Esophagus squamous epithelium (tissue), 5 donors: ENCODE results near the gene TBK1. TPM values are rescaled to one million over a fixed set of nuclear protein-coding genes. Genes with fewer than 3 reads are reported as not detected.

Experiments used
- DNase-seq: peaks from one replicate; lab custom pipeline; 2025; lab: John Stamatoyannopoulos, UW
- H3K27ac ChIP-seq, 4 donors: fragments of 200-600 bp; sonication (generic); one replicate each; pipeline ENCODE4 v1.5.1; 2016 to 2019; ENCODE audit warnings: mild to moderate bottlenecking in 1 of 4
- H3K27me3 ChIP-seq, 4 donors: fragments of 200-600 bp; sonication (generic); 1 replicate in 3 of 4; 2 replicates in 1 of 4; pipeline versions ENCODE4 v1.5.1 to v1.6.0; 2017 to 2021; ENCODE audit warnings: antibody characterized with exemption in 1 of 4
- H3K36me3 ChIP-seq, 3 donors: fragments of 200-600 bp; sonication (generic); one replicate each; pipeline ENCODE4 v1.5.1; 2016 to 2019
- H3K4me1 ChIP-seq, 3 donors: fragments of 200-600 bp; sonication (generic); one replicate each; pipeline ENCODE4 v1.5.1; 2017 to 2019
- H3K4me3 ChIP-seq, 4 donors: fragments of 200-600 bp; sonication (generic); 1 replicate in 3 of 4; 2 replicates in 1 of 4; pipeline ENCODE4 v1.5.1; 2016 to 2019; ENCODE audit warnings: mild to moderate bottlenecking in 2 of 4, moderate library complexity in 1 of 4
- H3K9me3 ChIP-seq, 3 donors: fragments of 200-600 bp; sonication (generic); one replicate each; pipeline ENCODE4 v1.5.1; 2016 to 2019
- CTCF ChIP-seq, 6 experiments: fragments of 450-650 bp in 4 of 6; fragments of 200-600 bp in 2 of 6; sonication (generic) in 2 of 6; IDR thresholded peaks; one replicate each; pipeline ENCODE4 v1.5.1; 2016 to 2019; ENCODE audit warnings: antibody characterized with exemption in 6 of 6, mild to moderate bottlenecking in 4 of 6, moderate library complexity in 4 of 6
- POLR2A ChIP-seq, 4 donors: fragments of 450-650 bp; IDR thresholded peaks; one replicate each; pipeline ENCODE4 v1.6.1; 2017; ENCODE audit warnings: antibody characterized with exemption in 4 of 4, mild to moderate bottlenecking in 4 of 4, moderate library complexity in 3 of 4
- WGBS, 2 donors: methylation state at CpG; one replicate each; pipeline ENCODE4 v1.1.5; 2018; 5-methylcytosine and 5-hydroxymethylcytosine counted together
- intact Hi-C: fragments of 100-400 bp; cut with DNase I; formaldehyde crosslinking; loops from one replicate; pipeline ENCODE4 v1.15.0; 2022
- total RNA-seq, 4 donors: library from RNA; depleted of rRNA; stranded (reverse); fragments of >200 nt; gene quantifications; one replicate each; pipeline ENCODE4 v1.1.0, GENCODE V29; 2016
- donor health status: DM: yes; HTN: yes; CAD: no.

The TBK1 gene
- total RNA-seq, 4 donors from 2014 or later, result 12.5 to 25.7 (median 20.7) TPM

GRCh38 chr12:64433915-64434314, 18.0 kb upstream of the TBK1 start:
- peaks cover 7 to 100% (median 41%) of the 10 kb centered on the region in 3 donors for H3K36me3 ChIP-seq
- no peak for DNase-seq
- intact Hi-C loops, result no loop called here
- H3K4me1 ChIP-seq, result no peaks in the 10 kb centered on the region
- no peak for TF ChIP-seq CTCF (IDR thresholded peaks at IDR 0.05)
- TF ChIP-seq POLR2A (IDR thresholded peaks at IDR 0.05), result no peak
- H3K27ac ChIP-seq, result no peak overlapping the region
- no peak overlapping the region for H3K4me3 ChIP-seq
- no peaks in the 10 kb centered on the region for H3K9me3 ChIP-seq
- H3K27me3 ChIP-seq, result no peaks in the 10 kb centered on the region
- WGBS, 2 donors, result 90 to 91% methylated on average over 5 of the region's 5 CpGs

- Histone ChIP-seq H3K27ac (no peak overlapping the region), H3K4me1 (no peaks in the 10 kb centered on the region), H3K36me3 (peaks cover 7 to 100% (median 24%) of the 10 kb centered on the region in 3 donors), H3K27me3 (no peaks in the 10 kb centered on the region), H3K9me3 (no peaks in the 10 kb centered on the region), H3K4me3 (no peak overlapping the region)
- WGBS, 2 donors, result 100% methylated on average over 1 of the region's 1 CpG
- intact Hi-C loops, result no loop called here
- no peak for TF ChIP-seq POLR2A (IDR thresholded peaks at IDR 0.05)
- TF ChIP-seq CTCF (IDR thresholded peaks at IDR 0.05), result no peak
- DNase-seq, result no peak
These were observed 11.8 kb upstream of the TBK1 start for GRCh38 chr12:64440100-64440499.

- TF ChIP-seq POLR2A (IDR thresholded peaks at IDR 0.05), result no peak
- no peak for TF ChIP-seq CTCF (IDR thresholded peaks at IDR 0.05)
- intact Hi-C loops, result no loop called here
- Histone ChIP-seq H3K36me3 (peaks cover 0 to 90% (median 4%) of the 10 kb centered on the region in 3 donors), H3K4me3 (no peak overlapping the region), H3K27ac (no peak overlapping the region), H3K27me3 (no peaks in the 10 kb centered on the region), H3K4me1 (peaks cover 0 to 2% (median 0%) of the 10 kb centered on the region in 3 donors), H3K9me3 (no peaks in the 10 kb centered on the region)
- 87 to 96% methylated on average over 2 of the region's 2 CpGs for WGBS, 2 donors
- no peak for DNase-seq
These were observed 6.4 kb upstream of the TBK1 start for GRCh38 chr12:64445490-64445889.

GRCh38 chr12:64446295-64446694, 5.6 kb upstream of the TBK1 start:
- Histone ChIP-seq H3K27me3 (no peaks in the 10 kb centered on the region), H3K36me3 (peaks cover 0 to 82% (median 4%) of the 10 kb centered on the region in 3 donors), H3K27ac (no peak overlapping the region), H3K4me1 (peaks cover 4 to 11% (median 6%) of the 10 kb centered on the region in 3 donors), H3K9me3 (no peaks in the 10 kb centered on the region), H3K4me3 (no peak overlapping the region)
- 81 to 82% methylated on average over 1 of the region's 1 CpG for WGBS, 2 donors
- intact Hi-C loops, result no loop called here
- no peak for DNase-seq
- TF ChIP-seq POLR2A (IDR thresholded peaks at IDR 0.05), result no peak
- no peak for TF ChIP-seq CTCF (IDR thresholded peaks at IDR 0.05)

GRCh38 chr12:64450057-64450640, 1.8 kb upstream of the TBK1 start:
- WGBS, 2 donors, result 61% methylated on average over 2 of the region's 2 CpGs
- TF ChIP-seq CTCF (IDR thresholded peaks at IDR 0.05) (no peak), POLR2A (IDR thresholded peaks at IDR 0.05) (no peak)
- H3K4me1 ChIP-seq, result peaks cover 11 to 33% (median 13%) of the 10 kb centered on the region in 3 donors
- no peaks in the 10 kb centered on the region for H3K9me3 ChIP-seq
- H3K27ac ChIP-seq, result no peak overlapping the region
- no peak for DNase-seq
- intact Hi-C loops, result no loop called here
- no peaks in the 10 kb centered on the region for H3K27me3 ChIP-seq
- no peak overlapping the region for H3K4me3 ChIP-seq
- H3K36me3 ChIP-seq, result peaks cover 0 to 43% (median 0%) of the 10 kb centered on the region in 3 donors
